Skeletal muscle satellite cell (primary cell): ENCODE measurements around the gene GSG1. TPM values are rescaled to one million over a fixed set of nuclear protein-coding genes. Genes with fewer than 3 reads are reported as not detected.

Experiments used
- H3K27me3 ChIP-seq: 2 replicates; pipeline ENCODE4 v1.7.0; 2013; ENCODE audit warnings: low read length; ENCODE audit not compliant: control insufficient read depth, insufficient read depth
- H3K36me3 ChIP-seq: 2 replicates; pipeline ENCODE4 v1.7.0; 2013; ENCODE audit warnings: mild to moderate bottlenecking, control low read depth, low read length; ENCODE audit not compliant: insufficient read depth
- H3K4me1 ChIP-seq: 2 replicates; pipeline ENCODE4 v1.7.0; 2013; ENCODE audit warnings: low read length; ENCODE audit not compliant: control insufficient read depth, insufficient read depth
- H3K4me2 ChIP-seq: 2 replicates; pipeline ENCODE4 v1.7.0; 2013; ENCODE audit warnings: mild to moderate bottlenecking, low read length
- H3K4me3 ChIP-seq: 2 replicates; pipeline ENCODE4 v1.7.0; 2013; ENCODE audit warnings: low read length
- H3K9ac ChIP-seq: 2 replicates; pipeline ENCODE4 v1.7.0; 2013; ENCODE audit warnings: mild to moderate bottlenecking, low read depth, low read length, moderate library complexity
- H3K9me3 ChIP-seq: replicated peaks from 2 replicates; pipeline ENCODE4 v1.7.0; 2013; ENCODE audit warnings: mild to moderate bottlenecking, control low read depth, low read length
- total RNA-seq: library from RNA; depleted of rRNA; stranded (reverse); fragments of >200 nt; gene quantifications from 2 replicates; pipeline ENCODE4 v1.2.3, GENCODE V29; 2012; rRNA removed

GSG1 gene
- total RNA-seq, result 1.1 and 2.0 TPM in 2 replicates

- H3K9me3 ChIP-seq, result no peaks in the 10 kb centered on the region
Measured at GRCh38 chr12:13103391-13104033, at the start of gene GSG1. Gene GSG1, minus strand, starts transcription at chr12:13103667. Its CDS starts 155 bp downstream, at chr12:13103512.

GRCh38 chr12:13153180-13153579, 49.7 kb upstream of the GSG1 start:
- peaks cover 25% of the 10 kb centered on the region for H3K4me1 ChIP-seq
- H3K9ac ChIP-seq, result no peak overlapping the region

More at GRCh38 chr12:13103391-13104033, at the start of gene GSG1:
- Histone ChIP-seq H3K4me2 (peak within 1 kb of the TSS; percentile 88), H3K4me3 (no peak within 1 kb of the TSS), H3K36me3 (no peaks in the 10 kb centered on the region), H3K4me1 (peaks cover 49% of the 10 kb centered on the region), H3K27me3 (no peaks in the 10 kb centered on the region), H3K9ac (peak within 1 kb of the TSS; percentile 96)

GRCh38 chr12:13152756-13153155, 49.3 kb upstream of the GSG1 start:
- Histone ChIP-seq H3K4me3 (no peak overlapping the region), H3K4me1 (peaks cover 25% of the 10 kb centered on the region), H3K4me2 (no peak overlapping the region), H3K36me3 (no peaks in the 10 kb centered on the region), H3K9me3 (no peaks in the 10 kb centered on the region), H3K27me3 (no peaks in the 10 kb centered on the region), H3K9ac (no peak overlapping the region)

More at GRCh38 chr12:13153180-13153579, 49.7 kb upstream of the GSG1 start:
- no peaks in the 10 kb centered on the region for H3K27me3 ChIP-seq
- no peaks in the 10 kb centered on the region for H3K36me3 ChIP-seq
- H3K4me3 ChIP-seq, result no peak overlapping the region
- no peaks in the 10 kb centered on the region for H3K9me3 ChIP-seq
- no peak overlapping the region for H3K4me2 ChIP-seq

GRCh38 chr12:13152281-13152680, 48.8 kb upstream of the GSG1 start:
- Histone ChIP-seq H3K4me3 (no peak overlapping the region), H3K4me2 (no peak overlapping the region), H3K27me3 (no peaks in the 10 kb centered on the region), H3K36me3 (no peaks in the 10 kb centered on the region), H3K9ac (no peak overlapping the region), H3K9me3 (no peaks in the 10 kb centered on the region), H3K4me1 (peaks cover 25% of the 10 kb centered on the region)

GRCh38 chr12:13149411-13149810, 45.9 kb upstream of the GSG1 start:
- Histone ChIP-seq H3K36me3 (no peaks in the 10 kb centered on the region), H3K27me3 (no peaks in the 10 kb centered on the region), H3K4me2 (no peak overlapping the region), H3K4me3 (no peak overlapping the region), H3K9ac (no peak overlapping the region), H3K9me3 (no peaks in the 10 kb centered on the region), H3K4me1 (peaks cover 19% of the 10 kb centered on the region)

GRCh38 chr12:13148485-13148847, 45.0 kb upstream of the GSG1 start:
- no peaks in the 10 kb centered on the region for H3K9me3 ChIP-seq
- H3K4me3 ChIP-seq, result no peak overlapping the region
- no peaks in the 10 kb centered on the region for H3K36me3 ChIP-seq
- peaks cover 10% of the 10 kb centered on the region for H3K4me1 ChIP-seq
- H3K27me3 ChIP-seq, result no peaks in the 10 kb centered on the region
- H3K4me2 ChIP-seq, result no peak overlapping the region
- H3K9ac ChIP-seq, result no peak overlapping the region

GRCh38 chr12:13147688-13148484, 44.4 kb upstream of the GSG1 start:
- no peaks in the 10 kb centered on the region for H3K36me3 ChIP-seq
- no peaks in the 10 kb centered on the region for H3K9me3 ChIP-seq
- peaks cover 6% of the 10 kb centered on the region for H3K4me1 ChIP-seq
- no peak overlapping the region for H3K4me3 ChIP-seq
- H3K27me3 ChIP-seq, result no peaks in the 10 kb centered on the region
- H3K9ac ChIP-seq, result no peak overlapping the region
- H3K4me2 ChIP-seq, result no peak overlapping the region

GRCh38 chr12:13146336-13146938, 43.0 kb upstream of the GSG1 start:
- H3K27me3 ChIP-seq, result no peaks in the 10 kb centered on the region
- peaks cover 4% of the 10 kb centered on the region for H3K4me1 ChIP-seq
- no peaks in the 10 kb centered on the region for H3K36me3 ChIP-seq
- H3K4me3 ChIP-seq, result no peak overlapping the region
- no peak overlapping the region for H3K9ac ChIP-seq
- no peak overlapping the region for H3K4me2 ChIP-seq
- H3K9me3 ChIP-seq, result no peaks in the 10 kb centered on the region

- no peak overlapping the region for H3K9ac ChIP-seq
- H3K27me3 ChIP-seq, result no peaks in the 10 kb centered on the region
- H3K9me3 ChIP-seq, result no peaks in the 10 kb centered on the region
- no peak overlapping the region for H3K4me3 ChIP-seq
- no peak overlapping the region for H3K4me2 ChIP-seq
- no peaks in the 10 kb centered on the region for H3K36me3 ChIP-seq
- H3K4me1 ChIP-seq, result peaks cover 4% of the 10 kb centered on the region
Measured at GRCh38 chr12:13144266-13144828, 40.9 kb upstream of the GSG1 start.

GRCh38 chr12:13142747-13143146, 39.3 kb upstream of the GSG1 start:
- Histone ChIP-seq H3K9me3 (no peaks in the 10 kb centered on the region), H3K4me3 (no peak overlapping the region), H3K27me3 (no peaks in the 10 kb centered on the region), H3K4me2 (no peak overlapping the region), H3K9ac (no peak overlapping the region), H3K36me3 (no peaks in the 10 kb centered on the region), H3K4me1 (peaks cover 4% of the 10 kb centered on the region)

- H3K27me3 ChIP-seq, result no peaks in the 10 kb centered on the region
- H3K4me1 ChIP-seq, result peaks cover 12% of the 10 kb centered on the region
Measured at GRCh38 chr12:13141686-13142085, 38.2 kb upstream of the GSG1 start.

More at GRCh38 chr12:13141686-13142085, 38.2 kb upstream of the GSG1 start:
- H3K4me2 ChIP-seq, result no peak overlapping the region
- no peaks in the 10 kb centered on the region for H3K9me3 ChIP-seq
- H3K4me3 ChIP-seq, result no peak overlapping the region
- H3K9ac ChIP-seq, result no peak overlapping the region
- H3K36me3 ChIP-seq, result no peaks in the 10 kb centered on the region
